HPDE6-E6E7 (cell line): ENCODE measurements around the gene BMI1.

Source experiments
- DNase-seq: peaks from one replicate; pipeline ENCODE4 v3.0.0; 2011; ENCODE audit warnings: missing footprints; ENCODE audit errors: extremely low spot score

Gene BMI1

DNA sequence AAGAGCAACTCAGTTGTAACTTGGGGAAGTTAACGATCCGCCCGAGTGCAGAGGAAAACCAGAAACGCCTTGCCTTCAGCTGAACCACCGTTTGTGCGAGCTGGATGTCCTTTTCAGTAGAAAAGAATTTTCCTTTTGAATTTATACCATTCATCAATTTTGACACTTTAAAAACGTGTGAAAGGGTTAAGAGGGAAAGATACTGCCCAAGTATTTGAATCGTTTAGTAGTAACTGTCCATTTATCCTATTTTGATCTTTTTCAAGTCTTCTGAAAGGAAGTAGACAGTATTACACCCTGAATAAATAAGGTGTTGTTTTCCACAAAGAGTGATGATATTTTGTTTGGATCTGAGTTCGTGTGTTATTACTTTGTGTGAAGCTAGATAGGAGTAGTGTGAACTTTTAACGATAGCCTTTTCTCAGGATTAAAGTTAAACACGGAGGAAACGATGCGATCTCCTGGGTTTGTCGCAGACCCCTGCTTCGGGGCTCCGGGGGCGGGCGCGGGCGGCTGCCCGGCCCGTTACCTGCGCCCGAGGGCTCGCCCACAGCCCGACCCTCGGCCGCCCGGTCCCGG is 830 bp upstream of the BMI1 start:
- no peak for DNase-seq

GRCh38 chr10:22321156-22321923 is 441 bp downstream of the BMI1 start:
- no peak for DNase-seq

DNA sequence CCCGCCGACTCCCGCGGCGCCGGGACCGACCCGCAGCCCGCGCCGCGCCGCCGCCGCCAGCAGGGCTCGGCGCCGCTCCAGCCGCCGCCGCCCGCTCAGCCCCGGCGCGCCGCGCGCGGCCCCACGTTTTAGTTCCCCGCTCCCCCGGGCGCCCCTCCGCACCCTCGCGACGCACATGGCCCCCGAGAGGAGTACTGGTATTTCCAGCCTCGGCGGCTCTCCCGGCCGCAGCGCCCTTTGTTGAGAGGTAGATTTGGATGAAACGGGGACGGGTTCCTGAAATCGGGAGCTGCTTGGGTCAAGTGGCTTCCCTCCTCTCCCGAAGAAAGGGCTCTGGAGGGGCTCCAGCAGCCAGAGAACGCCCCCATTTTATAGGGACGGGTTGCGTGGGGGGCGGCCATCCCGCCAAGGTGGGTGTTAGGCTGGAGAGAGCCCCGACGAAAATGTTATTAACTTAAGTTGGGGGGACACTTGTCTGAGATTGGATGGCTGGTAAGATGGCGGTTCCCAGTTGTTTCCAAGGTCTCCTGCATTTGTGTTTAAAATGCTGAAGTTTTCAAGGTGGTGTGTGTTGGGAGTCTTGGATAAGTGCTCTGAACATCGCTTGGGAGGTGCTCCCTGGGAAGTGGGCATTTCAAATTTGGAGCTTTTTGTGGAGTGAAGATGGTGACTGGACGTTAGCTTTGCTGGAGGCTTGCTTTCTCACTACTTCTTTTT is 1.2 kb downstream of the BMI1 start:
- DNase-seq: no peak

DNA sequence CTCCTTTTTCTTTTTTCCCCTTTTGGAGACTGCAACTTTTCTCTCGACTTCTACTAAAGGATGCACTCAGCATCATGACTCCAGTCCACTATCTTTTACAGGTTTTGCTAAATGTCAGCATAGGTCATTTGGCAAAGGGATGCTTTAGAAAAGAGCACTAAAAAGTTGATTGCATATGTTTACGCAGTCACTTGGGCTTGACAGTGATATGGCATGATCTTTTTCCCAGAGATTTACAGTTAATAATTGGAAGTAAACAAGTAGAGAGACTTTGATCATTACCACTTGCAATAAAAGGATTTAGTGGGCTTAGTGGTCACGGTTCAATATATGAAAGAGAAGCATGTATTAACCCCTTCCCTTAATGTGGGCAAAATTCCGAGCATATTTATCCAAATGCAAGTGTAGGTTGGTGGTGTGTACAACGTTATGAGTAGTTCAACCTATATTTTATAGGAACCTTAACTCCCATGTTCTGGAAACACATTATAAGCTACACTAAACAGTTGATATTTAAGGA is 1.8 kb downstream of the BMI1 start:
- no peak for DNase-seq

DNA sequence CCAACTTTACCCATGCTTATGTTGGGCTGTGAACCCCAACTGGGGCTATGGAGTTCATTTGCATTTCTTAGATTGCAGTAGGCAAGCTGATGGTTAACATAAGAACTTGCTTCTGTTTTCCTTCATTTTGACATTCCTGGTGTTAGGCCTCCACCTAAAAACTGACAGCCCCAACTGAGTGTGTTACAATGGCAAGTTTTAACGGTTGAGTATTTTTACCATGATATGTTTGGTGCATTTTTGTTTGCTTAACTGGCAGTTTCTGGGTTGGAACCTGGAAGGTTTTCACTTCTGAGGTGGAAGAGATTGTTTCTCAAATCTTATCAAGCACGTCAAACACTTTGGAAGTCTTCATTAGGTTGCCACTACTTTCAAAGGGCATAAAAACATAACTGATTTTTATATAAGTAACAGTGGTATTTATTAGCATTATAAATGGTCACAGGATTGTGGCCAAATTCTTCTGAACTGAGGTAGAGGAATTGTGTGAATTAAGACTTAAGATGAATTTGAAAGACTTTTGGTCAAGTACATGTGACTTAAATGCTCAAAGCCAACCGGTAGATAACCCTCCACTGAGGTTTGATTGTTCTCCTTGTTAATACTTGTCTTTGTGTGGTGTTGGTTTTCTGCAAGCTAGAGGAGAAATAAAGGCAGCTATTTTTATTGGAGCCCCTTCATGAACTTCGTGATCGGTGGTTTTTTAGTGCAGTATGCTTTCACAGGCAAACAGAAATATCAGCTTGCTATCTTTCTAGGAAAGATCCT is 2.8 kb downstream of the BMI1 start:
- DNase-seq: no peak

DNA sequence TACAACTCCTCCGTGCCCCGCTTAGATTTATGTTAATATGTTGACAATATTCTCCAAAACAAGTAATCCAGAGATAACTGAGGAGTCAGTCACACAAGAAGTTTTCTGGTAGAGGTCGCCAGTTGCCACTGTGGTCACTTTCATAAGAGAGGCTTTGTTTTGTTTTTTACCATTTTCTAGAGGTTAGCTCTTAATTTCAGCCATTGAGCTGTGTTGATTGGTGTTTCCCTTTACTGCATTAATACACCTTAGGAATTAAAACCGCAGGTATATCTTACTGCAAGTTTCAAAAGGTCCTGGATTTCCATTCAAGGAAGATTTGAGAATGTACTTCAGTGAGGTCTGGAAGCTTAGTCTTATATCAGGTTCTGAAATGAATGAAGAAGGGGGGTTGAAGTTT is 3.5 kb downstream of the BMI1 start:
- DNase-seq: no peak

DNA sequence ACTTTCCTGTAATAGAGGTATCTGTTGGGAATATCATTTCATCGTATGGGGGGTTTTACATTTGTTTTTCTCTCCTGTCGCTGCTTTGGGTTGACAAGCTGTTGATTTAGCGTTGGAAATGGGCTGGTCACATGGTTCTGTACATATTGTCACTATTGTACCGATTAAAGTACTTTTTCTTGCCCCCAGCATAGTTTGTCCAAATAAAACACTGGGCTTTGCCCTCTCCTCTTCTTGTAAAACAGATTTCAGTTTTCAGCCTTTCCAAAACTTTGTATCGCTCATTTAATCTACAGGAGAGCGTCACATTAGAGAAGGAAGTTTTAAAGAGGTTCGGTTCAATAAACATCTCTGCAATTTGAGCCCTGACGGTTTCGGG is 4.0 kb downstream of the BMI1 start:
- DNase-seq: no peak

DNA sequence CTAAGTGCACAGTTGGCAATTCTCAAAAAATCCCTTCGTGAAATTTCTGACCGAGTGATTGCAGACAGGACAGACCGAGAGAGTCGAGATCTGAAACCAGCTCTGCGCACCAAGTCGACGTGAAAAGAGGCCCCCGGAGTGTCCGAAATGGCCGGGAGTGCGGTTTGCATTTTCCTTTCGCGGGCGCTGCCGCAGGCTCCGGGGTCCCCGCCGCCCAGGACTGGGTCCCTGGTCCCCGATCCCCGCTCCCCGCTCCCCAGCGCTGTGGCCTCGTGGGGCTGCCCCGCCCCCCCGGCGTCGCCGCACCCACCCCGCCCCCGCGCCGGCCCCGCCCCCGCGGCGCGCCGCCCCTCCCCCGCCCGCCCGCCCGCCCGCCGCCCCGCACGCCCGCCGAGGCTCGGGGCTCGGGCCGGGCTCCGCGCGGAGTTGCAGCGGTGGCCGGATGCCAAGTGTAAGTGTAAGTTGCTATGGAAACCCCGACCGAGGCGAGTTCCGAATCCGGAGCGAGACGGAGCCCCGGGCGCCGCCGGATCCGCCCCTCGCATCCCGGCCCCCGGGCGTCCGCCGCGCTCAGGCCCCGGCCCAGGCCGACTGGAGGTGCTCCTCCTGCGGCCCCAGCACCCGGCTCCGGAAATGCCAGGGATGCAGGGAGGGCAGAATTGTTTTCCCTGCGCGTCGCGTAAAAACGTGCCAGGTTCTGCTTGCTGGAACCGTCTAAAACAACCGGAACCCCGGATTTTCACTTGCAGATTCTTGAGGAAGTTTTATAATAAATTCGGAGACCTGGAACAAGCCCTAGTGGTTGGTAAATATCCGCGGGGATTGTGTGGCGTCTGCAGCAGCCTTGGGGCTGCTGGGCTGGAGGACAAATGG is 4.6 kb downstream of the BMI1 start:
- DNase-seq: no peak

- no peak for DNase-seq
Measured at GRCh38 chr10:22326145-22326702, 5.3 kb downstream of the BMI1 start.

DNA sequence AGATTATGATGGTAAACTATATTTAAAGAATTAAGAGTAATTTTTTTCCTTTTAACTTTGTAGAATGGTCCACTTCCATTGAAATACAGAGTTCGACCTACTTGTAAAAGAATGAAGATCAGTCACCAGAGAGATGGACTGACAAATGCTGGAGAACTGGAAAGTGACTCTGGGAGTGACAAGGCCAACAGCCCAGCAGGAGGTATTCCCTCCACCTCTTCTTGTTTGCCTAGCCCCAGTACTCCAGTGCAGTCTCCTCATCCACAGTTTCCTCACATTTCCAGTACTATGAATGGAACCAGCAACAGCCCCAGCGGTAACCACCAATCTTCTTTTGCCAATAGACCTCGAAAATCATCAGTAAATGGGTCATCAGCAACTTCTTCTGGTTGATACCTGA is 8.3 kb downstream of the BMI1 start:
- no peak for DNase-seq

DNA sequence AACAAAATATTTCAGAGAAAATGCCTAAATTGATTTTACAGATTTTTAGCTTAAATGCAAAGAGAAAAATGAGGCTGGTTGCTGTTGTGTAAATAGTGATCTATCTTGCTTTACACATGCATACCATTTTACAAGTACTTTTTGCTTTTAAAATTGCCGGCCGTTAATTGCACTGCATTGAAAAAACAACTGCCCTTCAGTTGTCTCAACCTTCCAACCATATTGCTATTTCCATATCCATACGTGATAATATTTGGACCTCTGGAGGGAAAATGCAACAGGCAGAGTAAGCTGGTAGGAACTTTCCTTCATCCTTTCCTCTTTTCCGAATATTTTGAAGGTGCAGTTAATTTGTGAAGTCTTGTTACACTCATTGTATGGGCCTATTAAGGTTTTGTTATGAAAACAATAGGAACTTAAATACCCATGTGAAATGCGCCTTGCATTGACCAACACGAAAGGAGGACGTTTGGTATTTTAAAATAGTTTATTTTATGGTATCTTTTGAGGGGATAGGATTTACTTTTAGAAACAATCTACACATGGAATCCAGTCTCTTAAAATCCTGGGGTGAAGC is 11.3 kb downstream of the BMI1 start:
- no peak for DNase-seq

DNA sequence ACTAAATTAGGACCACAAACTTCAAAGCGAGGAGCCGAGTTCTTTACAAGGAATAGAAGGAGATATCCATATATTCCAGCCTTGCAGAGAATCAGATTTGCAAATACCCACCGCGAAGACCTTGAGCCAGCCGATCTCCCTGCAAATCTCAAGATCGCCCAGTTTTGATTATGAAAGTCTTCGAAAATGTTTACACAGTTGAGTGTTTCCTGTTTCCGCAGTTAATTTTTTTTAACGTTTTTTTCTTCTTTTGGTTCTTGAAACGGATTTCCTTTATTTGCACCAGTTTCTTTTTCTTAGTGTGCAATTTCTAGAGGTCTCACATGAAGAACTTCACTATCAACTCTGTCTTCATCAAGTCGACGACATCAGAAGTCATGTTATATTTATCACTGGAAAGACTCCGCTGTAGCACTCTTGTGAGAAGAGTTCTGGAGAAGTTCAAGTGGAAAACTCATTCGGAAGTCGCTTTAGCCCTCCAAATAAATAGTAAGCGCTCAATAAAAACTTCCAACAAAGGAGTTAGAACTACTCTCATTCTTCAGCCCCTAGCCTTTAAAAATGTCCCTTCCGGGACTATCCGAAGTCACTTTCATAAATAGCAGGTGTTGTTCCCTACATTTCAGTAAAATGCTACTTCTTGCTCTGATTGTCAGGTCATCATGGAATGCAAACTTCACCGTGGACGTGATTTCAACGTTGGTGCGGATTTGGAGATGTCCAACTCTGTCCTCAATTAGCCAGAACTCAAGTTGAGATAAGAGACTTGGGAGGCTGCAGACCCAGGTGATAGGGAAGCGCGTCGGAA is 12.5 kb downstream of the BMI1 start:
- no peak for DNase-seq

DNA sequence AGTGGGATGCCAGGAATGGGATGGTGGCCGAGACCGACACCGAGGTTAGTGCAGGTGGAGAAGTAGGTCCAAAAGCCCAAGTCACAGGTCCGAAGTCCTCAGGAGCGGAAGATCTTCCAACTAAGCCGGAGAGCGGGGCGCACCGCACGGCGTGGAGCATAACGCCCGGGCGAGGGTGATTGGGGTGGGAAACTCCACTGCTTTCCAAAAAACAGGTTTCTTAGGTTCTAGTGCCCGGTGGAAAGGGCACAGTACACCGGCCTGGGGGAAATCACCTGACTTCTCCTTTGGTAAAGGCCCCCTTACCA is 13.0 kb downstream of the BMI1 start:
- DNase-seq: no peak

DNA sequence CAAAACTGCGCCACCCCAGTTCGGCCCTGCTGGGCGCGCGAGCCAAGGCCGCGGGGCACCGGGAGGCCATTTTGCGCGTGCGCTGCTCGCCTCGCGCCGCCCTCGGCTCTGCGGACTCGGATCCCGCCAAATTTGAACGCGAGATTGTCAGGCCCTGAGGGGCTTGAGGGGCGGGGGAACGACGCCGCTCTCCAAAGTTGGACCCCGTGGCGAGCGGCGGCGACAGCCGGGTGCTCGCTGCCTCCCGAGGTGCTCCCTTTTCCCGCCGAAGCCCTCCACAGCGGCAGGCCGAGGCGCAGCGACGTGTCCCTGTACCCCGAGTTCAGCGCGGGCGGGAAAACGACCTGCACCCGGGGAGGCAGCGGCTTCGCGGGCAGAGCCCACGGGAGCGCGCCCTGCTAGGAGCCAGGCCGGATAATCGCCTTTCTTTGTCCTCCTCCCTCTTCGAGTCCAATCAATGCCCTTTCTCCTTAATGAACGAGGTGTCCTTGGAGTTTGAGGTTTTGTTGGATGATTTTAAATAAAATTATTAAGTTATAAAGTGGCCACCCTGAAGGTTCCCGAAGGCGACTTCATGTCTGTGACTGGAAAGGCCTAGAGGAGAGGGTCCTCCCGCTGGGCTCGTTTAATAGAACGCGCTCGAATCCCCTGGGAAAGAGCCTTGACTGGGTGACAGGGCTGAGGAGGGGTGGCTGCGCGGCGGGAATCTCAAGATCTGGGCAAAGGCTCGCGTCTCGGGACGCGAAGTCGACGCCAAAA is 13.7 kb downstream of the BMI1 start:
- no peak for DNase-seq

DNA sequence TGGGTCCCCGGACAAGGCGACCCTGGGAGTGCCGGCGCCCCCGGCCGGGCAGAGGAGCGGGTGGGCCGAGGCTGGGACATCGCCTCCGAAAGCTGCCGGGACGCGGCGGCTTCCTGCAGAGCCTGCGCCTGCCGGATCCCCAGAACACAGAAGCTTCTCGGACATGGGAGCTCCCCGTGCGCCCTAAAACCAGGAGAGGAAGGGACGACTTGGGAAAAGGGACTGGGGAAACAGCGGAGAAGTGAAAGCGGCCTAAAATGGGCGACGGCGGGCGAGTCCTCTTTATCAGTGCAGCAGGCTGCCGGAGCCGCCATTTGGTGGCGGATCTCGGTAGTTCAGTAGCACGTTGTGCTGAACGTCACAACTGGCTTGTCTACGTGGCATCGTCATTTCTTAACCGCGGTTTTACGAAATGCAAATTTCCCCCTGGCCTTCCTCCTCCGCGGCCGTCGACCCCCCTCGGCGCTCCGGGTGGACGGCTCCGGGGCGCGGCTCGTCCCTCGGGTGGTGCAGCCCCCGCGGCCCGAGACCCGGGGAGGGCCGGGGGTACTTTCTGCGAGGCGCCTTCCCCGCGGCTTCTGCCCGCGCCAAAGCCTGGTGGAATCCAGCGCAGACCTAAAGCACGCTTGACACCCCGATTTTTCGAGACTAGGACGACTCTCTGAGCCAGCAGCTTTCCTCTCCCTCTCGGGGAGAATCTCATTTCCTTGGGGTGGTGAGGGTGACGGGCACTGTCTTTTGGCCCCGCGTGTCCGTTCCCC is 14.5 kb downstream of the BMI1 start:
- DNase-seq: no peak

DNA sequence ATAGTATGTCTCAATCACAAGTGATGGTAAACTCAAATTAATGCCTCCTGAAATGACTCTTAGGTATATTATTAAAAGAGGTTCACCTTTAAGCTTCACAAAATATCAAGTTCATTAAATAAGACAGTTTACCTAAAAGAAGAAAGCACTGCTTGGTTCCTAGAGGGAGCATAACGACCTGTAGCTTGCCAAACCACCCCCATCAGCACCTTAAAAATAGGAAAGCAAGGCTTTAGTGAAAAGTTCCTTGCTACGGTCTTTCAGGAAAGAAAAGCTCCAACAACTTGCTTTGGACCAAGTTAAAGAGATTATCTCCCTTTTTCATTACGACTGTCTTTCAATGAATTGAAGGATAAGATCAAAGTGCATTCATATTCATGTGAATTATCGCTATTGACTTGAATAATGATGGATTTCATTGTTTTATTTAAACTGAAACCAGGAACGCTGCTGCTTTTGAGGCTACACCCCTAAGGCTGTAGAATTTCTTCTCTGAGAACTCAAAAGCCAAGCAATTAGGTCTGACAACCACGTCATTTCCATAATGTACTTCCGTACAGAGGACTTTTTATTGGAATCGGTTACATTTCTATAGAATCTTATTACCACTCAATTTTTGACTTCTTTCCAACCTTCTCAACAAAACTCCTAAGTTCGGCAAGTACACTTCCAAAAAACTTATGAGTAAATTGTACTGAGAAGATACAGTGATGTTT is 17.4 kb downstream of the BMI1 start:
- DNase-seq: no peak

DNA sequence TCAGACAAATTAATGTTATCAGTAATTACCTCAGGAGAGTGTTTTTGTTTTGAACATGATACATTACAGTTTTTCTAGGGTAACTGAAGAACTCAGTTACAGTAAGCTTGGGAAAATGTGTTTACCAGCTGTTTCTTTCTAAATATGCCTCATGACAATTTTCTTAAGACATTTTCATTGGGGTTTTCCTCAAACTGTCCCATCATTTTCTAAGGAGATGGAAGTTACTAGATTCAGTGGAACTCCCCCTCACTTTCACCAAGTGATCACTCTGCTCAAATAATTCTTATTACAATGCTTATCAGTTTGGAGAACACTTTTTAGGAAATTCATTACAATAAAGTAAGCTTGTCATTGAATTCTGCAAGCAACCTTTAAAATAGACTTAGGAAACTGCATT is 18.0 kb downstream of the BMI1 start:
- no peak for DNase-seq
